COLO668 (cell line): ENCODE measurements around the gene REEP2.

Experiments
- DNase-seq: peaks from one replicate; lab custom pipeline; 2025; ENCODE audit not compliant: unreplicated experiment; lab: John Stamatoyannopoulos, UW

REEP2 gene

GRCh38 chr5:138448481-138449398 lies 9.9 kb downstream of the REEP2 start:
- peak; percentile 58 for DNase-seq

GRCh38 chr5:138449501-138450239 lies 10.8 kb downstream of the REEP2 start:
- peak; percentile 80 for DNase-seq

GRCh38 chr5:138450971-138451370 lies 12.1 kb downstream of the REEP2 start:
- DNase-seq, result no peak

GRCh38 chr5:138452720-138453119 lies 13.9 kb downstream of the REEP2 start:
- DNase-seq, result no peak

GRCh38 chr5:138453590-138453989 lies 14.7 kb downstream of the REEP2 start:
- DNase-seq, result no peak

GRCh38 chr5:138454121-138454520 lies 15.3 kb downstream of the REEP2 start:
- no peak for DNase-seq

- DNase-seq, result no peak
Observed at GRCh38 chr5:138455232-138455930, 16.5 kb downstream of the REEP2 start.

GRCh38 chr5:138457531-138458275 lies 18.8 kb downstream of the REEP2 start:
- no peak for DNase-seq

- no peak for DNase-seq
Observed at GRCh38 chr5:138458384-138458783, 19.5 kb downstream of the REEP2 start.

GRCh38 chr5:138458856-138459255 lies 20.0 kb downstream of the REEP2 start:
- DNase-seq, result no peak

- DNase-seq, result peak; percentile 1
Observed at GRCh38 chr5:138459311-138459933, 20.6 kb downstream of the REEP2 start.

GRCh38 chr5:138460032-138460693 lies 21.3 kb downstream of the REEP2 start:
- DNase-seq, result no peak

- DNase-seq, result no peak
Observed at GRCh38 chr5:138461343-138462125, 22.7 kb downstream of the REEP2 start.

GRCh38 chr5:138463419-138464007 lies 24.7 kb downstream of the REEP2 start:
- peak; percentile 9 for DNase-seq

- DNase-seq, result peak; percentile 94
Observed at GRCh38 chr5:138464008-138464387, 25.1 kb downstream of the REEP2 start.

GRCh38 chr5:138464388-138465260 lies 25.8 kb downstream of the REEP2 start:
- DNase-seq, result peak; percentile 94

- peak; percentile 84 for DNase-seq
Observed at GRCh38 chr5:138465261-138466124, 26.6 kb downstream of the REEP2 start, which contains the start of gene EGR1. TSS of gene EGR1 (plus strand) at chr5:138465479. CDS start at chr5:138465762, 283 bp downstream.
